Hepatocyte (in vitro differentiated cells): Measurements from ENCODE around the gene PAPPA2. TPM values are rescaled to one million over a fixed set of nuclear protein-coding genes. Genes with fewer than 3 reads are reported as not detected.

Source experiments
- DNase-seq: peaks from one replicate; pipeline ENCODE4 v3.0.0-alpha.2; 2016; ENCODE audit warnings: low spot score
- H2AFZ ChIP-seq: fragments of 200-600 bp; sonication (generic); 2 replicates; pipeline ENCODE4 v1.6.0; 2016; ENCODE audit warnings: antibody characterized with exemption, mild to moderate bottlenecking
- H3K27ac ChIP-seq: fragments of 200-600 bp; sonication (generic); 2 replicates; pipeline ENCODE4 v1.5.1; 2016; ENCODE audit warnings: mild to moderate bottlenecking
- H3K27me3 ChIP-seq: fragments of 200-600 bp; sonication (generic); 2 replicates; pipeline ENCODE4 v1.6.1; 2016
- H3K36me3 ChIP-seq: fragments of 200-600 bp; sonication (generic); replicated peaks from 2 replicates; pipeline ENCODE4 v1.5.1; 2016; ENCODE audit warnings: low read depth; ENCODE audit not compliant: insufficient read depth
- H3K4me1 ChIP-seq: fragments of 200-600 bp; sonication (generic); 2 replicates; pipeline ENCODE4 v1.5.1; 2016; ENCODE audit warnings: mild to moderate bottlenecking, moderate library complexity; ENCODE audit not compliant: insufficient read depth
- H3K4me2 ChIP-seq: fragments of 200-600 bp; sonication (generic); 2 replicates; pipeline ENCODE4 v1.6.0; 2016
- H3K4me3 ChIP-seq: fragments of 200-600 bp; sonication (generic); 2 replicates; pipeline ENCODE4 v1.5.1; 2016; ENCODE audit warnings: mild to moderate bottlenecking
- H3K79me2 ChIP-seq: fragments of 200-600 bp; sonication (generic); 2 replicates; pipeline ENCODE4 v1.6.0; 2017; ENCODE audit warnings: mild to moderate bottlenecking
- H3K9me2 ChIP-seq: fragments of 200-600 bp; sonication (generic); replicated peaks from 2 replicates; pipeline ENCODE4 v1.6.0; 2017; ENCODE audit warnings: mild to moderate bottlenecking; ENCODE audit not compliant: insufficient read depth
- H3K9me3 ChIP-seq: fragments of 200-600 bp; sonication (generic); 2 replicates; pipeline ENCODE4 v1.5.1; 2016; ENCODE audit warnings: low read depth, mild to moderate bottlenecking
- H4K20me1 ChIP-seq: fragments of 200-600 bp; sonication (generic); 2 replicates; pipeline ENCODE4 v1.6.0; 2016; ENCODE audit warnings: mild to moderate bottlenecking; ENCODE audit not compliant: insufficient read depth, poor library complexity, severe bottlenecking
- CTCF ChIP-seq: fragments of 200-600 bp; sonication (generic); IDR thresholded peaks from 2 replicates; pipeline ENCODE4 v1.5.1; 2016; ENCODE audit warnings: antibody characterized with exemption, mild to moderate bottlenecking; ENCODE audit not compliant: poor library complexity
- EZH2 ChIP-seq: fragments of 200-600 bp; sonication (generic); IDR thresholded peaks from 2 replicates; pipeline ENCODE4 v1.6.1; 2016; ENCODE audit warnings: antibody characterized with exemption, mild to moderate bottlenecking, borderline replicate concordance
- EZH2phosphoT487 ChIP-seq: fragments of 200-600 bp; sonication (generic); IDR thresholded peaks from one replicate; pipeline ENCODE4 v1.6.1; 2018; ENCODE audit warnings: antibody characterized with exemption, mild to moderate bottlenecking, low read depth, moderate library complexity; ENCODE audit not compliant: unreplicated experiment, severe bottlenecking
- WGBS: methylation state at CpG from one replicate; pipeline ENCODE4 v1.1.6; 2016; ENCODE audit warnings: low lambda C conversion rate; ENCODE audit errors: missing lambda C conversion rate; 5-methylcytosine and 5-hydroxymethylcytosine counted together
- polyA plus RNA-seq: library from polyadenylated mRNA; unstranded; fragments of >200 nt; fragmentation: Nextera tagmentation; extraction: Ambion mirVana; gene quantifications from 2 replicates; pipeline ENCODE4 v1.2.1, GENCODE V29; 2016
- total RNA-seq: library from RNA; depleted of rRNA; stranded (reverse); fragments of >200 nt; gene quantifications from 2 replicates; pipeline ENCODE4 v1.2.3, GENCODE V29; 2014

PAPPA2 gene
- total and polyA plus RNA-seq, 2 experiments from 2014 or later = 1.9 to 2.6 TPM

DNA sequence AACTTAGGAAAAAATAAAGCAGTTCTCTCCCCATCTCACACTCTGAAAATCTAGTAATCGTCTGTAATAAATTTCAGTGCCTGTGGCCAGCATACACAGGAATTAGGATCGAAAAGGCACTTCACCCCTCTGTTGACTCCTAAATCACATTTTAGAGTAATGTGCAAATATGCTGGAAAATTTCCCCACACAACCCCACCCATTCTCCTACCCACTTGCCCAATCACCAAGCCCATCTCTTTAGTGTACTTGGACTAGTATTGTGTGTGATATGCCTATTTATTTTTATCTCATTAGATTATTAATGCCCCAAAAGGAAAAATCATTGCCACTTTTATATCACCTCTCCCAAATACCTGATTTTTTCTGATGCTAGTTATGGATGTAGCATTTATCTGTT lies 378.3 kb downstream of the PAPPA2 start:
- Histone ChIP-seq H3K4me2 (no peak overlapping the region), H3K27ac (no peak overlapping the region), H3K4me3 (no peak overlapping the region), H3K9me3 (no peaks in the 10 kb centered on the region), H3K36me3 (no peaks in the 10 kb centered on the region), H3K4me1 (no peaks in the 10 kb centered on the region), H3K9me2 (no peaks in the 10 kb centered on the region), H3K79me2 (no peaks in the 10 kb centered on the region), H2AFZ (no peak overlapping the region), H4K20me1 (no peaks in the 10 kb centered on the region), H3K27me3 (no peaks in the 10 kb centered on the region)
- no peak for DNase-seq
- WGBS = 76% methylated on average over 2 of the region's 2 CpGs
- TF ChIP-seq CTCF (no peak), EZH2phosphoT487 (no peak), EZH2 (no peak)

DNA sequence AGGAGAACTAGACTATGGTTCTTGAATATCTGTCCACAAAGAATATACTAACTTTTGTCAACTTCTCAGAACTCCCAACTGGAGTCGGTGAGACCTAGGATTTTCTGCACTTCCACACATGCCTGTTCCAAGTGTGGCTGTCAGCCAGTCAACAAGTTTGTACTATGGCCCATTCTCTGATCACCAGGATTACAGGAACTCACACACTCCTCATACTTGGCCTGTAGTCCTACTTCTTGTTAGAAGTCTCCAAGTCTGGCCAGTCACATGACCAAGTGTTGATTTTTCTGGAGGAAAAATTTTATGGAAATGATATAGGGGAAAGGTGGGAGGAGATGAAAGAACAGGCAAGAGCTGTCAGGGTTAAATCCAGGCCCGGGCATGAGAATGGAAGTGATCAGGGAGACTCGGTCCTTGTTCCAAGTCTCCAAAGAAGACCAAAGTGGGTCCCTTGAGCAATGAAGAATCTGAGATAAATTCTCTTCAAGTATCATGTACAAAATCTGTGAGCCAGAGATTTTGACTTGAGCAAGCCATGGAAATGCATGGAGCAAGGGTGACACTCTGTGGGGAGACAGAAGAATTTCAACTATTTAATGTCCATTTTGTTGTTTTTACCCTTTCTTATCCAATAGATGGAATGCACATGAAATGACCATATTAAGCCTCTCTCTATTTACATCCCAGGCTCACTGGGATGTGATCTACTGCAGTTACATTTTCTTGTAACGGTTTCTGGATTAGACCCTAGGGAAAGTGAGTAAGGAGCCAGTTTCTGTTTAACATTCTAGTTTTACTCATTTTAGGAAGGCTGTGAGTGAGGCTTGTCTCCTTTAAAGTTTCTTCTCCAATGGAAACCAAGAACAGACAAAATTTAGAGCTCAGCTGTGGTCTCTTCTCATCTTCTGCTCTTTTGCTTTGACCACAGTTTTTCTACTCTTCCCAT lies 380.6 kb downstream of the PAPPA2 start:
- no peak overlapping the region for H3K4me2 ChIP-seq
- no peaks in the 10 kb centered on the region for H3K36me3 ChIP-seq
- H3K4me1 ChIP-seq = no peaks in the 10 kb centered on the region
- no peaks in the 10 kb centered on the region for H3K79me2 ChIP-seq
- H3K9me3 ChIP-seq = no peaks in the 10 kb centered on the region
- DNase-seq = peak; percentile 64
- H4K20me1 ChIP-seq = no peaks in the 10 kb centered on the region
- no peak overlapping the region for H3K4me3 ChIP-seq
- no peaks in the 10 kb centered on the region for H3K27me3 ChIP-seq
- peak; percentile 61 for TF ChIP-seq CTCF
- no peak for TF ChIP-seq EZH2
- H2AFZ ChIP-seq = no peak overlapping the region
- H3K27ac ChIP-seq = no peak overlapping the region
- no peaks in the 10 kb centered on the region for H3K9me2 ChIP-seq
- WGBS = 43% methylated on average over 4 of the region's 4 CpGs

GRCh38 chr1:176847052-176847451 lies 384.1 kb downstream of the PAPPA2 start:
- 30% methylated on average over 1 of the region's 1 CpG for WGBS
- Histone ChIP-seq H2AFZ (no peak overlapping the region), H3K27ac (no peak overlapping the region), H3K9me3 (no peaks in the 10 kb centered on the region), H3K27me3 (no peaks in the 10 kb centered on the region), H3K9me2 (no peaks in the 10 kb centered on the region), H3K4me3 (no peak overlapping the region), H3K4me1 (no peaks in the 10 kb centered on the region), H3K36me3 (no peaks in the 10 kb centered on the region), H3K4me2 (no peak overlapping the region), H3K79me2 (no peaks in the 10 kb centered on the region), H4K20me1 (no peaks in the 10 kb centered on the region)
- peak; percentile 15 for DNase-seq
- TF ChIP-seq EZH2phosphoT487 = no peak
- no peak for TF ChIP-seq EZH2

DNA sequence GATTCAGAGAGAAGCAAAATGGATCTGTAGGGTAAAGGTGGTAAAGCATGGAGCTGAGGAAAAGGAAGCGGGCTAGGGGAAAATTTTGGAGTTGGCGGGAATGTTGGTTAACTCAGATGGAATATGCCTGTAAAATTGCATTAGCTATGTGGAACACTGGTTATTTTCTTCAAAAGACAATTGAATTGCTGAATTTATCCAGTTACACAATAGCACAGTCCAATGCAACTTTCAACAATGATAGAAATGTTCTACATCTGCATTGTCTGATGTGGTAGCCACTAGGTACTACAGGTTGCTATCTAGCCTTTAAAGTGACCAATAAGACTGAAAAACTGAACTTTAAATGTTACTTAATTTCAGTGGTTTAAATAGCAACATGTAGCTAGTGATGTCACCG lies 386.3 kb downstream of the PAPPA2 start:
- H3K4me1 ChIP-seq = no peaks in the 10 kb centered on the region
- 81% methylated on average over 3 of the region's 3 CpGs for WGBS
- no peaks in the 10 kb centered on the region for H3K9me3 ChIP-seq
- no peaks in the 10 kb centered on the region for H3K9me2 ChIP-seq
- H3K4me2 ChIP-seq = no peak overlapping the region
- no peaks in the 10 kb centered on the region for H3K36me3 ChIP-seq
- H2AFZ ChIP-seq = no peak overlapping the region
- H3K79me2 ChIP-seq = no peaks in the 10 kb centered on the region
- no peak for DNase-seq
- TF ChIP-seq EZH2phosphoT487 (no peak), EZH2 (no peak), CTCF (no peak)
- no peak overlapping the region for H3K27ac ChIP-seq
- H3K27me3 ChIP-seq = no peaks in the 10 kb centered on the region
- H4K20me1 ChIP-seq = no peaks in the 10 kb centered on the region
- H3K4me3 ChIP-seq = no peak overlapping the region
